HepG2 (cell line): ENCODE data around the gene SLC22A5. TPM values are rescaled to one million over a fixed set of nuclear protein-coding genes. Genes with fewer than 3 reads are reported as not detected.

Source experiments
- ATF4 ChIP-seq, 2 experiments: fragments of 450-650 bp in 1 of 2; sonication (generic) in 1 of 2; formaldehyde crosslinking; IDR thresholded peaks; 2 replicates each; pipeline versions ENCODE4 v1.5.0 to v1.8.0; 2020 to 2022; ENCODE audit warnings: mild to moderate bottlenecking in 1 of 2, missing genetic modification reagents in 1 of 2
- ESRRA ChIP-seq: sonication (generic); formaldehyde crosslinking; IDR thresholded peaks from 2 replicates; pipeline ENCODE4 v1.5.1; 2020; ENCODE audit warnings: mild to moderate bottlenecking, low read depth, missing genetic modification reagents
- ETS1 ChIP-seq: sonication (generic); formaldehyde crosslinking; IDR thresholded peaks from 2 replicates; pipeline ENCODE4 v1.4.0; 2020; ENCODE audit warnings: missing genetic modification reagents
- GPN1 ChIP-seq: sonication (generic); formaldehyde crosslinking; IDR thresholded peaks from 2 replicates; pipeline ENCODE4 v1.5.1; 2020; ENCODE audit warnings: missing genetic modification reagents, borderline replicate concordance
- IRF2 ChIP-seq: IDR thresholded peaks from 2 replicates; pipeline ENCODE4 v1.6.1; 2018; ENCODE audit warnings: missing genetic modification reagents, missing compliant biosample characterization
- KAT7 ChIP-seq: IDR thresholded peaks from 2 replicates; pipeline ENCODE4 v1.6.1; 2018; ENCODE audit warnings: borderline replicate concordance, missing compliant biosample characterization
- LCORL ChIP-seq, 2 experiments: fragments of 450-650 bp in 1 of 2; sonication (generic) in 1 of 2; formaldehyde crosslinking in 1 of 2; IDR thresholded peaks; 2 replicates each; pipeline versions ENCODE4 v1.5.0 to v1.6.1; 2017 to 2020; ENCODE audit warnings: antibody characterized with exemption in 1 of 2, missing genetic modification reagents in 1 of 2
- MYNN ChIP-seq: sonication (generic); formaldehyde crosslinking; IDR thresholded peaks from 2 replicates; pipeline ENCODE4 v1.4.0; 2020; ENCODE audit warnings: mild to moderate bottlenecking, low read depth, missing genetic modification reagents
- PHF20 ChIP-seq: sonication (generic); formaldehyde crosslinking; IDR thresholded peaks from 2 replicates; pipeline ENCODE4 v1.5.0; 2020; ENCODE audit warnings: mild to moderate bottlenecking, missing genetic modification reagents
- SIX4 ChIP-seq: sonication (generic); formaldehyde crosslinking; IDR thresholded peaks from 2 replicates; pipeline ENCODE4 v1.4.0; 2020; ENCODE audit warnings: missing genetic modification reagents
- SOX5 ChIP-seq: IDR thresholded peaks from 2 replicates; pipeline ENCODE4 v1.6.1; 2016; ENCODE audit warnings: borderline replicate concordance
- ZFP36L1 ChIP-seq: sonication (generic); formaldehyde crosslinking; IDR thresholded peaks from 2 replicates; pipeline ENCODE4 v1.8.0; 2022; ENCODE audit warnings: mild to moderate bottlenecking, missing genetic modification reagents, moderate library complexity
- ZFP41 ChIP-seq: sonication (generic); formaldehyde crosslinking; IDR thresholded peaks from 2 replicates; pipeline ENCODE4 v1.4.0; 2020; ENCODE audit warnings: mild to moderate bottlenecking, missing genetic modification reagents, borderline replicate concordance
- ZNF225 ChIP-seq: sonication (generic); formaldehyde crosslinking; IDR thresholded peaks from 2 replicates; pipeline ENCODE4 v1.4.0; 2020; ENCODE audit warnings: mild to moderate bottlenecking, missing genetic modification reagents
- ZNF292 ChIP-seq: sonication (generic); formaldehyde crosslinking; IDR thresholded peaks from 2 replicates; pipeline ENCODE4 v1.8.1; 2022; ENCODE audit warnings: mild to moderate bottlenecking, low read depth, missing genetic modification reagents, borderline replicate concordance
- ZNF572 ChIP-seq: sonication (generic); formaldehyde crosslinking; IDR thresholded peaks from 2 replicates; pipeline ENCODE4 v1.5.1; 2020; ENCODE audit warnings: mild to moderate bottlenecking, missing genetic modification reagents
- ZNF768 ChIP-seq: sonication (generic); formaldehyde crosslinking; IDR thresholded peaks from 2 replicates; pipeline ENCODE4 v1.4.0; 2020; ENCODE audit warnings: missing genetic modification reagents
- ZXDC ChIP-seq: sonication (generic); formaldehyde crosslinking; IDR thresholded peaks from 2 replicates; pipeline ENCODE4 v1.5.0; 2020; ENCODE audit warnings: mild to moderate bottlenecking, missing genetic modification reagents
- polyA plus RNA-seq, 8 experiments: library from polyadenylated mRNA; depleted of rRNA in 3 of 8; stranded (reverse) in 7 of 8; unstranded in 1 of 8; fragments of >200 nt; fragmentation: Illumina TruSeq in 4 of 8; extraction: Trizol in 4 of 8; gene quantifications; 2 replicates each; pipeline versions ENCODE4 v1.2.1 to v1.2.3, GENCODE V29; 2011 to 2016; ENCODE audit warnings: low read depth in 4 of 8, missing spikeins in 1 of 8, mixed read lengths in 1 of 8; ENCODE audit not compliant: insufficient read depth in 1 of 8
- total RNA-seq, 5 experiments: library from RNA; depleted of rRNA; stranded (reverse); fragments of >200 nt; fragmentation: Illumina TruSeq; extraction: Trizol; gene quantifications; 2 replicates each; pipeline ENCODE4 v1.2.3, GENCODE V29; 2016; ENCODE audit warnings: low read depth in 1 of 5
- TF ChIP-seq, protein P1 (sequence below): sonication (generic); formaldehyde crosslinking; IDR thresholded peaks from 2 replicates; pipeline ENCODE4 v1.8.0; 2022; ENCODE audit warnings: low read depth, missing genetic modification reagents
- TF ChIP-seq, protein P2 (sequence below): sonication (generic); formaldehyde crosslinking; IDR thresholded peaks from 2 replicates; pipeline ENCODE4 v1.5.0; 2020; ENCODE audit warnings: missing genetic modification reagents, mild to moderate bottlenecking, borderline replicate concordance
- TF ChIP-seq, protein P3 (sequence below): sonication (generic); formaldehyde crosslinking; IDR thresholded peaks from 2 replicates; pipeline ENCODE4 v1.4.0; 2020; ENCODE audit warnings: mild to moderate bottlenecking, missing genetic modification reagents

Gene SLC22A5
- total and polyA plus RNA-seq, 2 of the 13 experiments (the other 11 are each of a cell fraction or from before 2014, with no cell fraction given) = 7.1 to 15.1 TPM

DNA sequence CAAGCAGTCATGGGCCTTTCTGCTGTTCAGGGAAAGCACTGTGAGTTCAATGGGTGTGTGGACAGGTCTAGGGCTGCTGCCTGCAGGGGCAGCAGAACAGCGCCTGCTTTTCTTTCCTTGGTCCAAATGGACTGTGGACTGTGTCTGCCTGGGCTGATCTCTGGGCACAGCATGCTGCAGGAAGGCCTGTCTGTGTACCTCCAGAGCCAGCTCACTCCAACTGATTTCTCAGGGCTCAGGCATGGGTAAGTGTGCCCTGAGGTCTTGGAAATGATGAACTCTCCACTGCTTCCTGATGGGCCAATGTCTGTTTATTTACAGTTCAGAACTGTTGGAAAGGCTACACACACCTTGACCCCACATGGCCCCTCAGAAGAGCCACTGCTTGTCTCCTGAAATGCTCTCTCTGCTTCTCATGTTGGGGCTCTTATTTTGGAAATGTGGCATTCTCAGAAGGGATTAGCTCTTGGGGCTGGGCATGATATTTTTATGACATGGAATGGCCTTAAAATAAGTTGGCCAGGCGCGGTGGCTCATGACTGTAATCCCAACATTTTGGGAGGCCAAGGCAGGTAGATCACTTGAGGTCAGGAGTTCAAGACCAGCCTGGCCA, 48.3 kb upstream of the SLC22A5 start (continued):
- TF ChIP-seq ETS1 (CRISPR knock-in tag) = no peak
- no peak for TF ChIP-seq ZNF225
- no peak for TF ChIP-seq ZXDC (CRISPR knock-in tag)
- no peak for TF ChIP-seq KAT7 (CRISPR knock-in tag)
- TF ChIP-seq SOX5 = no peak
- TF ChIP-seq MYNN = no peak
- TF ChIP-seq PHF20 (CRISPR knock-in tag) = no peak
- TF ChIP-seq IRF2 (CRISPR knock-in tag) = peak; percentile 59; the same call in 1 of the 2 replicates
- TF ChIP-seq, protein P1, sequence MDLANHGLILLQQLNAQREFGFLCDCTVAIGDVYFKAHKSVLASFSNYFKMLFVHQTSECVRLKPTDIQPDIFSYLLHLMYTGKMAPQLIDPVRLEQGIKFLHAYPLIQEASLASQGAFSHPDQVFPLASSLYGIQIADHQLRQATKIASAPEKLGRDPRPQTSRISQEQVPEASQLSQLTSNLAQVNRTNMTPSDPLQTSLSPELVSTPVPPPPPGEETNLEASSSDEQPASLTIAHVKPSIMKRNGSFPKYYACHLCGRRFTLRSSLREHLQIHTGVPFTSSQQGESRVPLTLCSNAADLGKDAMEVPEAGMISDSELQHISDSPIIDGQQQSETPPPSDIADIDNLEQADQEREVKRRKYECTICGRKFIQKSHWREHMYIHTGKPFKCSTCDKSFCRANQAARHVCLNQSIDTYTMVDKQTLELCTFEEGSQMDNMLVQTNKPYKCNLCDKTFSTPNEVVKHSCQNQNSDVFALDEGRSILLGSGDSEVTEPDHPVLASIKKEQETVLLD (CRISPR knock-in tag) = no peak
- no peak for TF ChIP-seq GPN1
- TF ChIP-seq, protein P2, sequence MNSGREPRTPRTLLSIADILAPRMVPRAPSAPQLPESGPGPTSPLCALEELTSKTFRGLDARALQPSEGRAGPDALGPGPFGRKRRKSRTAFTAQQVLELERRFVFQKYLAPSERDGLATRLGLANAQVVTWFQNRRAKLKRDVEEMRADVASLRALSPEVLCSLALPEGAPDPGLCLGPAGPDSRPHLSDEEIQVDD (CRISPR knock-in tag) = no peak
- TF ChIP-seq ZNF292 (CRISPR knock-in tag) = peak; percentile 96; the same call in 1 of the 2 replicates
- no peak for TF ChIP-seq ZNF572 (CRISPR knock-in tag)
- no peak for TF ChIP-seq ESRRA (CRISPR knock-in tag)
- TF ChIP-seq SIX4 (CRISPR knock-in tag) = no peak
- peak; percentile 73 for TF ChIP-seq ZNF768 (CRISPR knock-in tag)
- no peak for TF ChIP-seq ZFP41
- TF ChIP-seq LCORL (IDR thresholded peaks at IDR 0.05) = no peak
- no peak; the same call in 1 of the 2 replicates for TF ChIP-seq LCORL (CRISPR knock-in tag; IDR thresholded peaks at IDR 0.05)
- no peak for TF ChIP-seq ZFP36L1 (CRISPR knock-in tag)
- no peak for TF ChIP-seq ATF4 (CRISPR knock-in tag; IDR thresholded peaks at IDR 0.05)
- TF ChIP-seq, protein P3, sequence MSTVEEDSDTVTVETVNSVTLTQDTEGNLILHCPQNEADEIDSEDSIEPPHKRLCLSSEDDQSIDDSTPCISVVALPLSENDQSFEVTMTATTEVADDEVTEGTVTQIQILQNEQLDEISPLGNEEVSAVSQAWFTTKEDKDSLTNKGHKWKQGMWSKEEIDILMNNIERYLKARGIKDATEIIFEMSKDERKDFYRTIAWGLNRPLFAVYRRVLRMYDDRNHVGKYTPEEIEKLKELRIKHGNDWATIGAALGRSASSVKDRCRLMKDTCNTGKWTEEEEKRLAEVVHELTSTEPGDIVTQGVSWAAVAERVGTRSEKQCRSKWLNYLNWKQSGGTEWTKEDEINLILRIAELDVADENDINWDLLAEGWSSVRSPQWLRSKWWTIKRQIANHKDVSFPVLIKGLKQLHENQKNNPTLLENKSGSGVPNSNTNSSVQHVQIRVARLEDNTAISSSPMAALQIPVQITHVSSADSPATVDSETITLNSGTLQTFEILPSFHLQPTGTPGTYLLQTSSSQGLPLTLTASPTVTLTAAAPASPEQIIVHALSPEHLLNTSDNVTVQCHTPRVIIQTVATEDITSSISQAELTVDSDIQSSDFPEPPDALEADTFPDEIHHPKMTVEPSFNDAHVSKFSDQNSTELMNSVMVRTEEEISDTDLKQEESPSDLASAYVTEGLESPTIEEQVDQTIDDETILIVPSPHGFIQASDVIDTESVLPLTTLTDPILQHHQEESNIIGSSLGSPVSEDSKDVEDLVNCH (CRISPR knock-in tag) = no peak
